Activated T-helper 1 cell treated with anti-CD3 and anti-CD28 coated beads, Interleukin-2, amount 50 U/mL, for 16 hours (primary cell): ENCODE data around the gene NINJ2.
"Not testable (repeated sequence)": the region's sequence is repeated elsewhere in the genome, so short reads cannot be mapped to it uniquely, and the experiment has no call there.

Experiments
- DNase-seq, 2 donors: peaks; one replicate each; pipeline ENCODE4 v3.0.0-alpha.2; 2020; ENCODE audit warnings: low read depth in 1 of 2, low spot score in 1 of 2

The NINJ2 gene

DNA sequence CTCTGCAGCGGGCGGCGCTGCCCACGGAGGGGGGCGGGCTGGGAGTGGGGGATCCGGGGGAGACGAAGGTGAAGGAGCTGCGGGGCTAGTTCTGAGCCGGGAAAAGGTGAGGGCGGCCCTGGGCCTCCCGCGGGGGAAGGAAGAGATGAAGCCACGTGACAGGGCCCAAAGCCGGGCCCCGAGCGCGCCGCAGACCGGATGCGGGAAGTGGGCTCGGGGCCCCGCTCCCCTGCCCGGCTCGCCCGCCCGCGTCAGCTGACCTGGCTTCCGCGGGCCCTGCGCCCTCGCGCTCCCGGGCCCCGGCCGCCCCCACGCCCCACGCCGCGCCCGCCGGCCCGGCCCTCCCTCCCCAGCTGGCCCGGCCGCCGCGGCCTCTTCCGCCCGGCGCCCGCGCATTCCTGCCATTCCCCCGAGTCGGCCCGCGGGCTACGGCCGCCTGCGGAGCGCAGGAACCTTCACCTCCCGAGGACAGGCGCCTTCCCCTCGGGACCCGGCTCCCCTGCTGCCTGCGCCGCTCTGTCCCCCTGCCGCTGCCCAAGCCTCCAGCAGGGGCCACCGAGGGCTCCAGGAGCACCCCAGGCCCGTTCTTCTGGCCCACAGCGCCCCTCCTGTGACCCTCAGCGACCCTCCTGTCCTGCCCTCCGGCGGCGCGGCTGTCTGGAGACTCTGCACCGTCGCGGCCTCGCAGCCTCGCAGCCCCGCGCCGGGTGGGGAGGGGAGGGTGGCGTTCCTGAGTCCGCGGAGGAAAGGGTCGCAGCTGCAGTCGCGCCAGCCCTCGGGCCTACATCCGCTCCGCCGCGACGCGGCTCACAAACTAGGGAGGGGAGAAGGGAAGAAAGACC, 20.4 kb downstream of the NINJ2 start:
- DNase-seq: peak; percentile 45 to 68

GRCh38 chr12:641321-641720, 21.9 kb downstream of the NINJ2 start:
- not testable (repeated sequence) for DNase-seq

DNA sequence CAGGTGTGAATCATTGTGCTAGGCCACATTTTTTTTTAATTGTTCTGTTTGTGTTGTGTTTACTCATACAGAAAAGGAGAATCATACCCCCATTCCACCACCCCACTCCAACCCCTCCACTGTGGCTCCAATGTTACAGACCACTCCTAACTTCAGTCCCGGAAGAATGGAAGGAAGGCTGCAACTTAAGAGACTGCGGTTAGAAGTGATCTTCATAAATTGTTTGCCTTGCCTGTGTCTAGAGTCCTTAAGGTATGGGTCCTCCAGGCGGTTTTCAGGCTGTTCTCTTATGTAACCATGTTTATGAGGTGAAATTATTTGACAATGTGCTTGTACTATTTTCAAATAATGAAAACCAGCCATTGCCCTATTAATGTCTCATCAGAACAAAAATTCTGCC, 22.5 kb downstream of the NINJ2 start:
- no peak for DNase-seq

- no peak for DNase-seq
Measured at GRCh38 chr12:639988-640387, 23.3 kb downstream of the NINJ2 start.

DNA sequence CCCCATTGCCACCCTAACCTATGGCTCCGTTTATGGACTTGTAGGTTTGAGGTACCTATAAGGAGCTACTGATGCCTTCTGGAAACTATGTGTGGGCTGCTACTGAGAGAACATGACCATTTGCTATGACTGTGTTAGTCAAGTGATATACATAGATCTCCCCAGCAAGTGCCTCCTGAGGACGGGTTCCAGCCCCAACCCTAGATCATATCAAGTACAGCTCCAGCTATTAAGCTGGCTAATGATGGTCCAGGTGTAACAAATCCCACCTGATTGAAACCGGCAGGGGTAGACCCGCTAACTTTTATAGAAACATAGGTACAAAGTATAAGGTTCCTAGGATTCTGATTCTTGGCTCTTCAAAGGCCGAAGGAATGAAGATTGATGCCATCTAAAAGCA, 23.7 kb downstream of the NINJ2 start:
- DNase-seq: no peak

DNA sequence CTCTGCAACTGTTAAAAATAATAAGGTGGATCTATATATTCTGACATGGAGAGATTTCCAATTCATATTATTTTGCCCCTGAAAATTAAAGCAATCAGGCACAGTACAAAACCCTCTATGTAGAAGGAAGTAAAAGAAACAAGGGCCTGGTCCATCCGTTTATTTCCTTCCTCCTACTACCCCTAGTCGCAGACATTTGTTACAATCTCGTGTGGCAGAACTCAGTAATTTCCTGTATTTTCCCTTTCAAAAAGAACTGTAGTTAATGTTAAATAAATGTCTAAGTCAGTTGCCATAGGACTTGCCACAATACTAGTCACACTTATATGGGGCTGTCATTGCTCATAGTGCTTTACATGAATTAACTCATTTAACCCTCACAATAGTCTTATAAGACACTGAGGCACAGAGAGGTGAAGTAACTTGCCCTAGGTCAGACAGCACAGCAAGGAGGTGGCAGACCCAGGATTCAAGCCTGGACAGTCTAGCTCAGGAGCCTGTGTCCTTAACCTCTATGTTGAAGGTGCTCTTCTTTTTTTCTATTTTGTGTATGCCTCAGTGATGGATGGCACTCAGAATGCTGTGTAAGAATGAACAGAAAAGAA, 24.2 kb downstream of the NINJ2 start:
- DNase-seq: no peak

DNA sequence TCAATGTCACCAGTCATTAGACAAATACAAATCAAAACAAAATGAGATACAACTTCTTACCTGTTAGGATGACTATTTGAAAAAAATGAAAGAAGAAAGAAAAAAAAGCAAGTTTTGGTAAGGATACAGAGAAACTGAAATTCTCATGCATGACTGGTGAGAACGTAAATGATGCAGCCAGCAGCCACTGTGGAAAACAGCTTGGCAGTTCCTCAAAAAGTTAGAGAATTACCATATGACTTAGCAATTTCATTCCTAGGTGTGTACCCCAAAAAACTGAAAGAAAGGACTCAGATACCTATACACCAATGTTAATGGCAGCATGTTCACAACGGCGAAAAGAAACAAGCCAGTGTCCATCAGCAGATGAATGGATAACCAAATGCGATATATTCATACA, 26.6 kb downstream of the NINJ2 start:
- DNase-seq: no peak

DNA sequence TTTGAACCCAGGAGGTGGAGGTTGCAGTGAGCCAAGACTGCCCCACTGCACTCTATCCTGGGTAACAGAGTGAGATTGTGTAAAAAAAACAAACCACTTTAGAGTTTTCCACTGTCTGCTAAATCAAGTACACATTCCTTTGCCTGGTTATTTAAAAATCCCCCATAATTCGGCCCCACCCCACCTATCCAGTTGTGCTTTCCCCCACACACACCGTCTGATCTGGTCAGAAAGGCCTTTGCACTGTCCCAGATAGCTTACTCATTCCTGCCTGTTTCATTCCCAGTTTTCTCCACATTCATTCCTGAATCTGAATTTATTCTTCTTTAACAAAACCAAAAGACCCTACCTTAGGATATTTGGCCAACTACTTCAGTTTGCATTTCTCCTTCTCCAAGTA, 29.5 kb downstream of the NINJ2 start:
- DNase-seq: no peak

DNA sequence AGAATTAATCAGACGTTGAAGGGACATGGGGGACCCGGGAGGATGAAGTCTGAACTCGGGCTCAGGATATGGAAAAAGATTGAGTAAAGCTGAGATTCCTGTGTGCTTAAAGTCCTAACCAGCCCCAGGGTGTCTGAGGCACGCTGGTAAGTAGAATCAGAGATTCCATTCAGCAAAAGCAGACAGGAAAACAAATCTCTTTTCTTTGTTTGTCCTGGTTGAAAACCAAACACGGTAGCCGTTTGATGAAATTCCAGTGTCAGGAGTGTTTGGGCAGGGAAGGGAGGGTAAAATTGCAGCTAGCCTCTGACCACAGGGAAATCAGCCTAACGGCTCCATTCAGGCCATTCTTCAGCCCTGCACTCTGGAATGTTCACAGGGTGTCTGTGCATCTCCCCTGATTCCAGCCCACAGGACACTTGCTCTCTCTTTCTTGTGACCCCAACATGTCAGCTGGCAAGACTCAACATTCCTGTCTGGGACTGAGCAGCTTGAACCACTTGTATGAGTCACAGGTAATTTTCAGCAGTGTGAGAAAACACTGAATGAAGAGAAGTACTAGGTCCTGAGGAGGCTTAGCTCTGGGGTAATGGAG, 31.0 kb downstream of the NINJ2 start:
- no peak for DNase-seq

DNA sequence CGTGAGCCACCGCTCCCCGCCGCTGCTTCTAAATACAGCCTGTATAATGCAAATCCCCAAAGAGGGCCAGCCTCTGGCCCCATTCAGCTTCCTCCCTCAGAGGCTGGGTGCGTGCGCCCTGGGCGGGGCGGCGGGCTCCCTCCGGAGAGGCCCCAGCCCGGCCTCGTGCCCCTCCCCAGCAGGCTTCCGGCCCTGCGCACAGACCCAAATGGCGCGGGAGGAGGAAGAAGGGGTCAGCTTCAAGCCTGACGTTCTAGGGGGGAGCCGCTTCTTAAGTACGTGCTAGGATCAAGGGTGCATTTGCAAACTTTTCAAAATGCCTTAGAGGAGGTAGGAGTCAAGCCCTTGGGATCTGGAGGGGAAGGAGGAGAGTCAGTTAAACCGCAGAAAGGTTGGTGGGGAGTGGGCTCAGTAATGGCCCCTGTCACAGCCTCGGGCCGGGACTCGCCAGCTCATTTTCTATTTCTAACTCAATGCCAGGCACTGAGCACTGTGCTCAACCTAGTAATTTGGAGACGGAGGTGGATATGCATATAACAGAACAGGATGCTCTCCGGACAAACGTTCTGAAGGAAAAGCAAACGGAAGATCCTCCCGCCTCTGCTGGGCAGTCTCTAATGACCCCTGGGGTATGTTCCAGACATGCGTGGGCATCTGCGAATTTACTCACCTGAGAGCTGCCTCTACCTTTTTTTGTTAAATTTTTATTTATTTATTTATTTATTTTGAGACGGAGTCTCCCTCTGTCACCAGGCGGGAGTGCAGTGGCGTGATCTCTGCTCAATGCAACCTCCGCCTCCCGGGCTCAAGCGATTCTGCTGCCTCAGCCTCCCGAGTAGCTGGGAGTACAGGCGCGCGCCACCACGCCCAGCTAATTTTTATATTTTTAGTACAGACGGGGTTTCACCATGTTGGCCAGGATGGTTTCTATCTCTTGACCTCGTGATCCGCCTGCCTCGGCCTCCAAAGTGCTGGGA, 32.3 kb downstream of the NINJ2 start:
- peak; percentile 44 to 57 for DNase-seq

- DNase-seq: not testable (repeated sequence)
Measured at GRCh38 chr12:628742-629078, 34.5 kb downstream of the NINJ2 start.

DNA sequence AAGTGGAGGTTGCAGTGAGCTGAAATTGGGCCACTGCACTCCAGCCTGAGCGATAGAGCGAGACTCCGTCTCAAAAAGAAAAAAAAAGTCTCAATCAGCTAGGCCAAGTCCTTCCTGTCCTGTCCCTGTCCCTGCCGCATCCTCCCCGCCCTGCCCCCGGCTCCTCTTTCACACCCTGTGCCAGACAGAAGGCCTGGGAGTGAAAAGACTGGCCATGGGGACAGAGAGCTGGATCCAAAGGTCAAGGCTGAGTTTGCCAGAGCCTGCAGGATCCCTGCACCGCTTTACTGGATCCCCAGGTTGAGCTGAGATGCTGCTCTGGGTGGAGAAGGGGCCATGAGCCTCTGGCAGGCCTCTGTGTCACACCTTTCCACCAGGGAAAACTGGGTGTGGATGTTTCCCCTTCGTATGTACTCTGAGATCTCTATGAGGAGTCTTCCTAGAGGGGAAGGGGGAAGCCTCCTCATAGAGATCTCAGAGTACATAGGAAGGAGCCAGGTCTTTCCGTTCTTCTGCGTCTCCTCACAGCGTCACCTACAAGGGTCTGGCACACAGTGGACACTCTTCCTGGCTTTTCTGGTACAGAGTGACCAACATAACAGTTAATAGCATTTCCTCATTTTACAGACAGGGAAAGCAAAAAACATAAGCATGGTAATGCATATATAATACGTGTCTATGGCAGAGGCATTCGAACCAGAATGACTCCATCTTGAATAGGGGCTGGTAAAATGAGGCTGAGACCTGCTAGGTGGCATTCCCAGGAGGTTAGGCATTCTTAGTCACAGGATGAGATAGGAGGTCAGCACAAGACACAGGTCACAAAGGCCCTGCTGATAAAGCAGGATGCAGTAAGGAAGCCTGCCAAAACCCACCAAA, 35.1 kb downstream of the NINJ2 start:
- no peak for DNase-seq

- DNase-seq: no peak
Measured at GRCh38 chr12:627285-627684, 36.0 kb downstream of the NINJ2 start.

- DNase-seq: no peak
Measured at GRCh38 chr12:625998-626397, 37.2 kb downstream of the NINJ2 start.

GRCh38 chr12:623865-624372, 39.3 kb downstream of the NINJ2 start:
- DNase-seq: no peak

GRCh38 chr12:623172-623864, 39.9 kb downstream of the NINJ2 start:
- no peak for DNase-seq

DNA sequence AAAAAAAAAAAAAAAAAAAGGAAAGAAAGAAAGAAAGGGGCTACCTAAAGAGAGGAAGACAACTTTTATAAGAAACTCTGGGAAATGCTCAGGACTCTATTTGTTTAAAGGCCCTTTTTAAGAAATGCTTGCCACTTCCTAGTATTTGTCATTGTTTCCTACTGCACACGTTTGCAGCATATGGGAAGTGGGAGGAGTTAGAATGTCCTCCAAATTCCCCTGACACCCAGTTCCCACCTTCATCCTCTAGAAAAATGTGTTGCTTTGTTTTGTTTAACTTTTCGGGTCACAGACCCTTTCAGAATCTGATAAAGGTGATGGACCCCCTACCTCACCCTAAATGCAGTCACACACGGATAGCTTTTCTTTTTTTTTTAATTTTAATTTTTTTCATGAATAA, 40.8 kb downstream of the NINJ2 start:
- DNase-seq: no peak

DNA sequence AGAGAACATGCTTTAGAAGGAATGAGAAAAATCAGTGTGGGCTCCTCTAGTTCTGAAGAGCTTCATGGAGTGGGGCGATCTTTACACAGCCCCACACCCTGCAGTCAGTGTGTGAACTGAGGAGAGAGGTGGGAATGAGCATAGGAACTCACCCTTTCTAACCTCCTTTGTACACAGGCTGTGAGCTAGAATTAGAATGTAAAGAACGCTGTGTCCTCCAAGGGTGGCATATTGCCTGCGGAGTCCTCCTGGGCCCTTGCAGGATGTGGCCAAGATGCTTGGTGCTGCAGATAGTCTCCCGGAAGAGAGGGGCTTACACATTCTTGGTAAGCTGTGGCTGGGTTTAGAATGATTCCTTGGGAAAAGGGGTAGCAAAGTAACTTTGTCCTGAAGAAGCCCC, 43.9 kb downstream of the NINJ2 start:
- no peak for DNase-seq

DNA sequence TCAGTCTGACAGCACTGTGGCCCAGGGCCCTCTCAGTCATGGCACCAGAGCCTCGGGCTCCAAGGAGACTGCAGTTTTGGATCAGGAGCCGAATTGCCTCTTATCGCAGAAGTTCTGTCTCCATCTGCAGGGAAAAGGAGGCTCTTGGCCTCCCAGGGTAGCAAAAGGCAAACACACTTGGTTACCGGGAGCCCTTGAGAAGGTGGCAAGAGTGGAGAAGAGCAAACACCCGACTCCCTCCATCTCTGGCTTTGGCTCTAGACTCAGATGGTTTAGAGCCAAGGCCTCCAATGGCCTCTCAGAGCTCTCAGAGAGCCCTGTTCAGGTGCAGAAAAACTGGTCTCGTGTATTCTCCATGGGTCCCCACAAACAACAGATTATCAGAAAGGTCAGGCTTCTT, 44.6 kb downstream of the NINJ2 start:
- DNase-seq: no peak
